G401 (cell line): Measurements from ENCODE around the gene DPH1. TPM values are rescaled to one million over a fixed set of nuclear protein-coding genes. Genes with fewer than 3 reads are reported as not detected.

Experiments used
- DNase-seq: peaks from one replicate; pipeline ENCODE4 v3.0.0-alpha.2; 2015; ENCODE audit warnings: low spot score
- in situ Hi-C: cut with HindIII; loops from 2 replicates; pipeline ENCODE4 v1.10.0; 2016; ENCODE audit warnings: low sequenced_read_pairs, mixed read lengths
- total RNA-seq: library from RNA; depleted of rRNA; stranded (reverse); fragments of >200 nt; shearing (Covaris generic); gene quantifications from 2 replicates; pipeline ENCODE4 v1.2.3, GENCODE V29; 2014

Gene DPH1
- total RNA-seq, 1 experiment from 2014 or later = 56.7 TPM

- no peak for DNase-seq
- in situ Hi-C loops = no loop called here
These were observed 26.5 kb downstream of the DPH1 start for GRCh38 chr17:2056206-2057174.

- in situ Hi-C loops = no loop called here
- no peak for DNase-seq
These were observed 27.3 kb downstream of the DPH1 start for GRCh38 chr17:2057175-2057759.

GRCh38 chr17:2057760-2058585, 28.0 kb downstream of the DPH1 start:
- no peak for DNase-seq
- in situ Hi-C loops = no loop called here

DNA sequence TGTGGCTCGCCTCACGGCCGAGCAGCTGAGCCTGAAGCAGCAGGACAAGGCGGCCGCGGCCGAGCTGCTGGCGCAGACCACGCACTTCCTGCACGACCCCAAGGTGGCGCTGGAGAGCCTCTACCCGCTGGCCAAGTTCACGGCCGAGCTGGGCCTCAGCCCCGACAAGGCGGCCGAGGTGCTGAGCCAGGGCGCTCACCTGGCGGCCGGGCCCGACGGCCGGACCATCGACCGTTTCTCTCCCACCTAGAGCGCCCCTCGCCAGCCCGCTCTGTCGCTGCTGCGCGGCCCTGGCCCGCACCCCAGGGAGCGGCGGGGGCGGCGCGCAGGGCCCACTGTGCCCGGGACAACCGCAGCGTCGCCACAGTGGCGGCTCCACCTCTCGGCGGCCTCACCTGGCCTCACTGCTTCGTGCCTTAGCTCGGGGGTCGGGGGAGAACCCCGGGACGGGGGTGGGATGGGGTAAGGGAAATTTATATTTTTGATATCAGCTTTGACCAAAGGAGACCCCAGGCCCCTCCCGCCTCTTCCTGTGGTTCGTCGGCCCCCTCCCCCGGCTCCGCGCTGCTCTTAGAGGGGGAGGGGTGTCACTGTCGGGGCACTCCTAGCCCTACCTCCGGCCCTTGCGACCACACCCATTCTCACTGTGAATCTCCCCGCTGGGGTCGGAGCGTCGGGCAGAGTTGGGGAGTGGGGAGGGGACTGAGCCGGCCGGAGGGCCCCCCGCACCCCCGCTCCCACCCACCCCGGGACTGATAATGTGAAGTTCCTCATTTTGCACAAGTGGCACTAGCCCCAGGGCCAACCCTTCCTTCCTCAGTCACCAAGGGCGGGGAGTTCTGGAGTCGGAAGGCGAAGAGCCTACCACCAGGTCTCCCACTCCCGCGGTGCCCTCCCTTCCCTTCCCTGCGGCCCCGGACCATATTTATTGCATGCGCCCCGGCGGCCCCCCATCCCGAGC, 28.9 kb downstream of the DPH1 start:
- in situ Hi-C loops = no loop called here
- no peak for DNase-seq

GRCh38 chr17:2059547-2060384, 29.8 kb downstream of the DPH1 start:
- no peak for DNase-seq
- in situ Hi-C loops = no loop called here

GRCh38 chr17:2060385-2060658, 30.4 kb downstream of the DPH1 start:
- in situ Hi-C loops = no loop called here
- no peak for DNase-seq

- DNase-seq = no peak
- in situ Hi-C loops = no loop called here
These were observed 30.9 kb downstream of the DPH1 start for GRCh38 chr17:2060681-2061440.

GRCh38 chr17:2061441-2061958, 31.5 kb downstream of the DPH1 start:
- no peak for DNase-seq
- in situ Hi-C loops = no loop called here

- no peak for DNase-seq
- in situ Hi-C loops = no loop called here
These were observed 32.7 kb downstream of the DPH1 start for GRCh38 chr17:2062571-2063183.

DNA sequence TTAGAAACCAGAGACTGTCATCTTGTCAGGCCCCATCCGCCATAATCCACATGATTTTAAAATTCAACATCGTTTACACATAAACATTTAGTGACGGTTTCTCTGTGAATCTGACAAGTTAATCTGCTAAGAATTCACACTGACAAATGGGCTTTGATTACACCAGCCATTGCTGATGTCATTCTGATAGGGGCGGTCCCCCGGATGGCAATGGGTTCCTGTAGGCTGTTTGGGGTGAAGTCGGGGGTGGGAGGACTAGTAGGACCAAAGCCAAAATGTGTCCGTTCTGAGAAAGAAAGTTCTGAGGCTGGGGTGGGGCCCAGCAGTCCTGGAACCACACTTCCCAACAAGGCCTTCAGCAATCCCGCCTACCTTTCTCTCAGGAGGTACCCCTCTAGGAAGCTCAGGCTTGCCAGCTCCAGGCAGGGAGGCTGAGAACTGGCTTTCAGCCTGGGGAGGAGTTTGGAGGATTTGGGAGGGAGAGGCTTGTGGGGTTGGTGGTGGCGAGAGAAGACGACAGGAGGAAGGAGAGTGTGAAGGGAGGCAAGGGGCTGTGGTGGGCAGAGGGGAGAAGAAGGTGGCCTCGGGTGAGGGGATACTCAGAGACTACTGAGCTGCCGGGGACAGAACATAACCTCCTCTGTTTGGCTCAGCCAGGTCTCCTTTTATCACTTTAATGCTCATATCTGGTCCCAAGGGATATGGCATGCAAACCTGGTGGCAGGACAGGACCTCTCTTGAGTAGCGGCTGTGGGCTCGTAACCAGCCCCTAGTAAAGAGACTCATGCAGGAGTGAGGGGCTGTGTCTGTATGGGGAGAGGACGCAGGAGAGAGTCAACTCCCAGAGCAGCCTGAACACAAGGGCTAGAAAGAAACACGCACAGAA, 33.6 kb downstream of the DPH1 start:
- in situ Hi-C loops = no loop called here

DNA sequence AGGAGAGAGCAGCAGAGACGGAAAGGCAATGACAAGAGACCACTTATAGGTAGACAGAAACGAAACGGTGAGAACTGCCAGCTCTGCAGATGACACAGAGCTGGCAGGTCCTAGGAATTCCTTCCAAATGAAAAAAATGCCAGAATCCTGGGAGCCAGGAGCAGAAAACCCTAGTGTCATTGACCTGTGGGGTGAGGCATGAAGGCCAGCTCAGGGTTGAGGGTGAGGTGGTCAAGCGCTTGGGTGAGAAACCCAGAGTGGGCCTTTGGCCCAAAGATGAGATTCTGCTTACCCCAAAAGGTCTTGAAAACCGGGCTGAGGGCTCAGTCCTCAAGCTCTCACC, 34.2 kb downstream of the DPH1 start:
- in situ Hi-C loops = no loop called here

More for the DNA sequence above, 33.6 kb downstream of the DPH1 start:
- DNase-seq = no peak

GRCh38 chr17:2064520-2064971, 34.6 kb downstream of the DPH1 start:
- in situ Hi-C loops = no loop called here

More for the DNA sequence above, 34.2 kb downstream of the DPH1 start:
- DNase-seq = no peak

GRCh38 chr17:2064980-2065785, 35.2 kb downstream of the DPH1 start:
- no peak for DNase-seq
- in situ Hi-C loops = loop anchor here (5.0 kb wide), 1 partner anchor 102 kb away; no protein-coding TSS in a partner anchor

More at GRCh38 chr17:2064520-2064971, 34.6 kb downstream of the DPH1 start:
- no peak for DNase-seq

GRCh38 chr17:2065949-2066400, 36.0 kb downstream of the DPH1 start:
- DNase-seq = no peak
- in situ Hi-C loops = loop anchor here (5.0 kb wide), 1 partner anchor 101 kb away; no protein-coding TSS in a partner anchor
